HepG2 (cell line): Measurements from ENCODE around the gene DLG5. TPM values are rescaled to one million over a fixed set of nuclear protein-coding genes. Genes with fewer than 3 reads are reported as not detected.

Source experiments
- ATAC-seq: fragments of 200-7000 bp; cut with Tn5 transposase; 3 replicates; pipeline ENCODE4 v1.9.1; 2020; ENCODE audit warnings: mild to moderate bottlenecking, moderate library complexity
- BruUV-seq: library from RNA; stranded (reverse); fragments of 400-500 nt; replicated peaks from 2 replicates; lab custom pipeline; 2021; lab: Mats Ljungman, UMichigan
- CTCF ChIA-PET: fragments of 300-600 bp; formaldehyde crosslinking; extraction: SDS; loops from one replicate; lab custom pipeline; 2021; ENCODE audit warnings: low total read pairs, inconsistent platforms, low intra/inter-chr PET ratio; lab: Yijun Ruan, JAX
- POLR2A ChIA-PET: fragments of 350-600 bp; sonication (Branson Sonifier 250); formaldehyde crosslinking; loops from one replicate; lab custom pipeline; 2020; ENCODE audit warnings: antibody characterized with exemption, inconsistent platforms; lab: Yijun Ruan, JAX
- DNase-seq: peaks from one replicate; pipeline ENCODE4 v3.0.0-alpha.2; 2015; ENCODE audit warnings: low spot score
- FAIRE-seq: peaks from 3 replicates; lab custom pipeline; 2011; peaks lifted over from hg19 to GRCh38; lab: Jason Lieb, UNC
- H2AFZ ChIP-seq: one replicate; pipeline ENCODE4 v1.6.1; 2011; ENCODE audit warnings: low read length, inconsistent platforms
- H3K27ac ChIP-seq: fragments of 300-600 bp; 3 replicates; pipeline ENCODE4 v1.8.0; 2011; ENCODE audit warnings: mixed run types, mild to moderate bottlenecking, mixed read lengths, low read length, inconsistent platforms; ENCODE audit not compliant: insufficient read depth; ENCODE audit errors: extremely low read length
- H3K27me3 ChIP-seq, 2 experiments: fragments of 200-600 bp in 1 of 2; 2 replicates in 1 of 2; 3 replicates in 1 of 2; pipeline versions ENCODE4 v1.6.0 to v1.8.0; 2011; ENCODE audit warnings: low read length in 2 of 2, mild to moderate bottlenecking in 2 of 2, moderate library complexity in 2 of 2, inconsistent platforms in 1 of 2; ENCODE audit not compliant: insufficient read depth in 2 of 2, control insufficient read depth in 1 of 2
- H3K36me3 ChIP-seq, 2 experiments: fragments of 200-600 bp in 1 of 2; replicated peaks in 1 of 2; 2 replicates in 1 of 2; 3 replicates in 1 of 2; pipeline versions ENCODE4 v1.5.1 to v1.8.0; 2011; ENCODE audit warnings: low read length in 2 of 2, inconsistent platforms in 1 of 2; ENCODE audit not compliant: insufficient read depth in 2 of 2, control insufficient read depth in 1 of 2
- H3K4me1 ChIP-seq: 2 replicates; pipeline ENCODE4 v1.5.1; 2012; ENCODE audit warnings: low read length, inconsistent platforms; ENCODE audit not compliant: insufficient read depth
- H3K4me2 ChIP-seq: 2 replicates; pipeline ENCODE4 v1.6.0; 2011; ENCODE audit warnings: low read depth, low read length, inconsistent platforms
- H3K4me3 ChIP-seq, 3 experiments: fragments of 200-600 bp in 1 of 3; sonication (generic), shearing (Covaris generic) in 1 of 3; replicated peaks in 1 of 3; 2 replicates each; pipeline ENCODE4 v1.5.1; 2011 to 2016; ENCODE audit warnings: low read length in 3 of 3, inconsistent platforms in 2 of 3, low read depth in 2 of 3, mild to moderate bottlenecking in 2 of 3, control low read depth in 1 of 3, mixed read lengths in 1 of 3; ENCODE audit not compliant: insufficient read depth in 1 of 3
- H3K79me2 ChIP-seq: one replicate; pipeline ENCODE4 v1.6.1; 2011; ENCODE audit warnings: low read length, inconsistent platforms; ENCODE audit not compliant: insufficient read depth
- H3K9ac ChIP-seq: 2 replicates; pipeline ENCODE4 v1.6.0; 2011; ENCODE audit warnings: mild to moderate bottlenecking, low read depth, low read length, inconsistent platforms; ENCODE audit not compliant: insufficient read depth
- H3K9me3 ChIP-seq: 2 replicates; pipeline ENCODE4 v1.5.1; 2012; ENCODE audit warnings: mild to moderate bottlenecking, low read length
- H4K20me1 ChIP-seq: 2 replicates; pipeline ENCODE4 v1.6.0; 2011; ENCODE audit warnings: inconsistent platforms, mild to moderate bottlenecking, low read length, moderate library complexity; ENCODE audit not compliant: insufficient read depth
- HES4 ChIP-seq: sonication (generic); formaldehyde crosslinking; IDR thresholded peaks from 2 replicates; pipeline ENCODE4 v1.9.0; 2021; ENCODE audit warnings: mild to moderate bottlenecking, missing genetic modification reagents, borderline replicate concordance
- NFRKB ChIP-seq: fragments of 450-650 bp; IDR thresholded peaks from 2 replicates; pipeline ENCODE4 v1.6.1; 2017
- ZNF256 ChIP-seq: sonication (generic); formaldehyde crosslinking; conservative IDR thresholded peaks from 2 replicates; pipeline ENCODE4 v1.4.0; 2020; ENCODE audit warnings: missing genetic modification reagents
- ZNF619 ChIP-seq: sonication (generic); formaldehyde crosslinking; IDR thresholded peaks from 2 replicates; pipeline ENCODE4 v1.4.0; 2020; ENCODE audit warnings: mild to moderate bottlenecking, missing genetic modification reagents
- ZNF816 ChIP-seq: sonication (generic); formaldehyde crosslinking; IDR thresholded peaks from 2 replicates; pipeline ENCODE4 v1.8.0; 2022; ENCODE audit warnings: missing genetic modification reagents, mild to moderate bottlenecking, borderline replicate concordance
- WGBS: methylation state at CpG from one replicate; pipeline ENCODE4 v1.1.6; 2017; ENCODE audit warnings: low lambda C conversion rate; 5-methylcytosine and 5-hydroxymethylcytosine counted together
- in situ Hi-C: cut with HindIII; loops from 2 replicates; pipeline ENCODE4 v1.10.0; 2017; ENCODE audit warnings: low pct_unique_long_range_greater_than_20kb; ENCODE audit not compliant: extremely low pct_ligation_motif_present
- intact Hi-C: fragments of 100-400 bp; cut with micrococcal nuclease; formaldehyde crosslinking; loops from one replicate; pipeline ENCODE4 v1.10.0; 2022; ENCODE audit not compliant: unreplicated experiment
- polyA plus RNA-seq, 8 experiments: library from polyadenylated mRNA; depleted of rRNA in 3 of 8; stranded (reverse) in 7 of 8; unstranded in 1 of 8; fragments of >200 nt; fragmentation: Illumina TruSeq in 4 of 8; extraction: Trizol in 4 of 8; gene quantifications; 2 replicates each; pipeline versions ENCODE4 v1.2.1 to v1.2.3, GENCODE V29; 2011 to 2016; ENCODE audit warnings: low read depth in 4 of 8, missing spikeins in 1 of 8, mixed read lengths in 1 of 8; ENCODE audit not compliant: insufficient read depth in 1 of 8
- total RNA-seq, 5 experiments: library from RNA; depleted of rRNA; stranded (reverse); fragments of >200 nt; fragmentation: Illumina TruSeq; extraction: Trizol; gene quantifications; 2 replicates each; pipeline ENCODE4 v1.2.3, GENCODE V29; 2016; ENCODE audit warnings: low read depth in 1 of 5
- TF ChIP-seq, protein P1 (sequence below): sonication (generic); formaldehyde crosslinking; IDR thresholded peaks from 2 replicates; pipeline ENCODE4 v1.8.1; 2023; ENCODE audit warnings: mild to moderate bottlenecking, missing genetic modification reagents

The DLG5 gene
- total and polyA plus RNA-seq, 2 of the 13 experiments (the other 11 are each of a cell fraction or from before 2014, with no cell fraction given) = 15.5 to 18.2 TPM

DNA sequence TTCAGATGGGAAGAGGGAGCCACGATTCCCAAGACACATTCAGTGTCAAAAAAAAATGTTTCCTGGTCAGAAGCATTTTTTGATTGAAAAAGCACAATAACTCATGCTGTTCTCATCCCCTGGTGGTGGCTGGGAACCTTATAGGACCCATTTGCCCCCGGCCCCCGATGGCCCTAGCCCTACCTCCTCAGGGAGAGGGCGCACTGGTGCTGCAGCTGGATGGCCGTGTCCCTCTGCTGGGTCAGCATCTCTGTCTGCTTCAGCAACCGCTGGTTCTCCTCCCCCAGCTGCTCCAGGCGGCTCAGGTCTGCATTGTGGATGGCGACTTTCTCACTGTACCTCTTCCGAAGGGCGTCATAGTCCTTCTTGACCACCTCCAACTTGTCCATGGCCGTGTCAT, 83.3 kb downstream of the DLG5 start (continued):
- no peak for TF ChIP-seq HES4 (CRISPR knock-in tag)

DNA sequence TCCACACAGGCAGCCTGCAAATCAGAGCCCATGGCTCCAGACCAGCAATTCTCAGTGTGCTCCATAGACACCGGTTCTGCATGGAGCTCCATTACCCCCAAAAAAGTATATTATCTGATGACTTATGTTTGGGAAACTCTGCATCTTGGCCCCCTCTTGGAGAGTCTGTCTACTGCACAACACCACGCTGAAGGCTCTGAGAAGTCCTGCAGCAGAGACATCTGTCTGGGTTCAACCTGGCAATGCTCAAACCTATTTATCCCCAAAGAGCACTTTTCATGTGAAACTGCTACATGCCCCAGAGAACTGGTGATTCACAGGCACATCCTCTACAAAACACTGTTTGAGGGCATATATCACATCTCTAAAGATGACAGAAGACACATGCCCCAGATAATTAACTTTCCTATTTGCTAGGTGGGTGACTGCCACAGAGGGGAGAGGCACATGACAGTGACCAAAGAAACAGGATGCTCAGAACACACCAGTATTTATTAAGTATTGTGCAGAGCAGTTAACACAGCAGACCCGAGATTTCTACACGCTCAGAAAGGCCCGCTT, 83.8 kb downstream of the DLG5 start:
- 98% methylated on average over 5 of the region's 5 CpGs for WGBS
- Histone ChIP-seq H3K27ac (no peak overlapping the region), H3K4me1 (peaks cover 42% of the 10 kb centered on the region), H3K36me3 (peaks cover 19 to 44% of the 10 kb centered on the region in 2 experiments; a peak in 4 of 5 replicates), H3K9me3 (no peaks in the 10 kb centered on the region)
- intact Hi-C loops = no loop called here
- BruUV-seq = no TSS peak
- FAIRE-seq = no peak
- no peak for DNase-seq
- POLR2A ChIA-PET = no interaction called here
- TF ChIP-seq NFRKB = no peak
- TF ChIP-seq, protein P1, sequence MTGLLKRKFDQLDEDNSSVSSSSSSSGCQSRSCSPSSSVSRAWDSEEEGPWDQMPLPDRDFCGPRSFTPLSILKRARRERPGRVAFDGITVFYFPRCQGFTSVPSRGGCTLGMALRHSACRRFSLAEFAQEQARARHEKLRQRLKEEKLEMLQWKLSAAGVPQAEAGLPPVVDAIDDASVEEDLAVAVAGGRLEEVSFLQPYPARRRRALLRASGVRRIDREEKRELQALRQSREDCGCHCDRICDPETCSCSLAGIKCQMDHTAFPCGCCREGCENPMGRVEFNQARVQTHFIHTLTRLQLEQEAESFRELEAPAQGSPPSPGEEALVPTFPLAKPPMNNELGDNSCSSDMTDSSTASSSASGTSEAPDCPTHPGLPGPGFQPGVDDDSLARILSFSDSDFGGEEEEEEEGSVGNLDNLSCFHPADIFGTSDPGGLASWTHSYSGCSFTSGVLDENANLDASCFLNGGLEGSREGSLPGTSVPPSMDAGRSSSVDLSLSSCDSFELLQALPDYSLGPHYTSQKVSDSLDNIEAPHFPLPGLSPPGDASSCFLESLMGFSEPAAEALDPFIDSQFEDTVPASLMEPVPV (CRISPR knock-in tag) = no peak
- no peak for TF ChIP-seq ZNF816 (CRISPR knock-in tag)
- no peak for TF ChIP-seq ZNF256 (CRISPR knock-in tag)
- no peak for TF ChIP-seq ZNF619 (CRISPR knock-in tag)
- TF ChIP-seq, all 625 proteins: peak for 0
- Histone ChIP-seq H4K20me1 (no peaks in the 10 kb centered on the region), H3K79me2 (no peaks in the 10 kb centered on the region), H2AFZ (no peak overlapping the region), H3K4me3 (no peak overlapping the region), H3K9ac (no peak overlapping the region), H3K4me2 (no peak overlapping the region), H3K27me3 (no peaks in the 10 kb centered on the region)
- CTCF ChIA-PET = no interaction called here
- in situ Hi-C loops = loop anchor here (10.0 kb wide), 1 partner anchor 182 kb away; the partner anchor contains the start of gene POLR3A
- ATAC-seq = no peak
